GM21737 (cell line): ENCODE measurements around the gene BAHCC1.
"Not testable (repeated sequence)": the region's sequence is repeated elsewhere in the genome, so short reads cannot be mapped to it uniquely, and the experiment has no call there.

ENCODE experiments used
- ATAC-seq: cut with Tn5 transposase; IDR thresholded peaks from one replicate; pipeline ENCODE4 v1.9.1; 2021; ENCODE audit warnings: mild to moderate bottlenecking, moderate library complexity; ENCODE audit not compliant: unreplicated experiment

The BAHCC1 gene

GRCh38 chr17:81411305-81411704 is 16.0 kb downstream of the BAHCC1 start:
- no peak for ATAC-seq

DNA sequence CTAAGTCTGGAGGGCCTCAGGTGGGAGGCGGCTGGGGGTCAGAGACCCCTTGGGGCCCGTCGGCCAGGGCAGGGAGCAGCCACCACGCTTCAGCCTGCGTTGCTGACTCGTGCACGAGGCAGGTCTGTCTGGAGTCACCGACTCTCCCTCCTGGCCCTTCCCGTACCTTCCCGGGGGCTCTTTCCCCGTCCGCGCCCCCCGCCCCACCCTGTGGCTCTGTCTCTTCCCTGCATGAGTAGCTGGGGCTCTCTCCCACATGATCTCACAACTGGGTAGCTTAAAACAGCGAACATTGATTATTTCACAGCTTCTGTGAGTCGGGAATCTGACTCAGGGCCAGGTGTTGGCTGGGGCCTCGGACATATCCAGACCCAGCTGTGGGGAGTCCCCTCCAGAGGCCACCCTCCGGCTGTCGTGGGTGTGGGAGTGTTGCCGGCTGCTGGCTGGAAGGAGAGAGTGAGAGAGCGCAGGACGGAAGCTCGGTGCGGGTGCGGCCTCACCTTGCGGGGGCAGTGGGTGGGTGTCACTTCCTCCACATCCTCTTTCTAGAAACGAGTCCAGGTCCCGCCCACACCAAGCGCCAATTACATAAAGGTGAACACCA is 17.3 kb downstream of the BAHCC1 start:
- no peak for ATAC-seq

DNA sequence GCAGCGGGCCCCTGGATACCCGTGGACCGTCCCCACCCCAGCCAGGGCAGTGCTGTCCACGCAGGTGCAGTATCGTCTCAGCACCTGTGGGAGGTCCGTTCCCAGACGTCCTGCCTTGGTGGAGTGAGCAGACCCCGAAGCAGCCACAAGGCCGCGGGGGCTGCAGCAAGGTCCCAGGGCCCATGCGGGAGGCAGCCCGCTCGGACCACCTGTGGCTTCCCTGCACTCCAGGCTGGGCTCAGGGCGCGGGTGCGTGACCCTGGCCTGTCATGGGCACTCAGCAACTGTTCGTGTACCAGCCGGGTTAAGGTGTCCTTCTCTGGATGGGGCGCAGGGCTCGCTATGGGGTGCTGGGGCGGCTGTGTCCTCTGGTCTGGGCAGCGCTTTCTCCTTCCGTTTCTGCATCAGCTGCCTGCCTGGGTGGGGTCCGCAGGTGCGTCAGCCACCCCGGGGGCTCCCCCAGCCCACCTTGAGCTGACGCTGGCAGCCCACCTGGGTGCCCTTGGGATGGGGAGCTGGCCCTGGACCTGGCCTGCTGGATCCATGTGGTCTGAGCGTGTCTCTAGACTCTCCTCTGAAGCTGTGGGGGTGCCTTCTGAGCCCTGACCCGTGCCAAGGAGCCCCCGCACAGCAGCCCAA is 18.4 kb downstream of the BAHCC1 start:
- ATAC-seq = no peak

GRCh38 chr17:81414756-81415516 is 19.7 kb downstream of the BAHCC1 start:
- ATAC-seq = no peak

GRCh38 chr17:81415681-81416080 is 20.4 kb downstream of the BAHCC1 start:
- ATAC-seq = no peak

DNA sequence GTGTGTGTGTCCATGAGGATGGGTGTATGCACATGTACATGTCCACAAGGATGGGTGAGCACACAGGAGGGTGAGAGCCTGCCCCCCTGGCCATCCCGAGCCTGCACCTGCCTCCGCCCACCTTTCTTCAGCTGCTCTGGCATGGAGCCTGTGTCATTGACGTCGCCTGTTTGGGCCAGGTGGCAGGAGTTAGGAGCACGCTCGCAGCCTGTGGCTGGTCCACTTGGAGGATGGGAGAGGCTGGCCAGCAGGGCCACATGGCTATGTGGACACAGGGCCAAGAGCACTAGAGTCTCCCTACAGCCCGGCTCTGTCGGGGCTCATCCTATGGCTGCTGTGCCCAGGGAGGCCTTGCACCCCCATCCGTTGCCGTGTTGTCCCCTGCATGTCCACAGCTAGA is 21.4 kb downstream of the BAHCC1 start:
- ATAC-seq = no peak

- no peak for ATAC-seq
Observed at GRCh38 chr17:81417049-81417878, 22.0 kb downstream of the BAHCC1 start.

DNA sequence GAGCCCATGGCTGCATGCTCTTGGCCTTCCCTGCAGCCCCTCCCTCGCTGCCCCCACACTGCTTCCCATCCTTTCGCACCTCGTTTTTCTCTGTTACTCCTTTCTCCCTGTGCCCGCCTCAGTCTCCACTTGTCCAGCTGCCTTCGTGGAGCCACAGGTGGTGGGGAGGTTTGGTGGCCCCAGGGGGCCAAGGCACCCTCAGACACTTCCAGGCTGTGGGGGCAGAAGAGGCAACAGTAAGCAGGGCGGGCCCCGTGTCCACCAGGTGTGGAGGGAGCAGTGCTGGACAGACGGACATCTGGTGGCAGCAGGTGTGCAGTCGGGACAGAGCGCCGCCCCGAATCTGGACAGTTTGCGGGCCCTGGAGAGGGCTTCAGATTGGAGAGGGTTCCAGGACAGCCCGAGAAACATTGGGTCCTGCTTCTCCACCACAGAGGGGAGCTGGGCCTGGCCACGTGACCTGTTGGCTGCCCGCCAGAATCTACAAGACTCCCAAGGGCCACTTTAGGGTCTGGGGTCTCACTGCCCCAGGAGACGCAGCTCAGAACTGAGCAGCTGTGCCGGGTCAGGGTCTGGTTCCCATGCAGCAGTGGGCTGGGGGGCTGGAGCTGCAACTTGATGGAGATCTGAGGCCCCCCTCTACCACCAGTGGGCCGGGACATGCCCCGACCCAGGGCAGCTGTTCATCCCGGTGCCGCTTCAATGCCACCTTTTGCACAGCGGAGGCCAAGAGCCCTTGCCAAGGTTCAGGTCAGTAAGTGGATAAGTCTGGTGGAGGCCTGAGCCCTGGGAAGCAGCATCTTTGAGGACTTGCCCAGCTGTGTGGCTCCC is 22.8 kb downstream of the BAHCC1 start:
- no peak for ATAC-seq

GRCh38 chr17:81418710-81419318 is 23.6 kb downstream of the BAHCC1 start:
- no peak for ATAC-seq

DNA sequence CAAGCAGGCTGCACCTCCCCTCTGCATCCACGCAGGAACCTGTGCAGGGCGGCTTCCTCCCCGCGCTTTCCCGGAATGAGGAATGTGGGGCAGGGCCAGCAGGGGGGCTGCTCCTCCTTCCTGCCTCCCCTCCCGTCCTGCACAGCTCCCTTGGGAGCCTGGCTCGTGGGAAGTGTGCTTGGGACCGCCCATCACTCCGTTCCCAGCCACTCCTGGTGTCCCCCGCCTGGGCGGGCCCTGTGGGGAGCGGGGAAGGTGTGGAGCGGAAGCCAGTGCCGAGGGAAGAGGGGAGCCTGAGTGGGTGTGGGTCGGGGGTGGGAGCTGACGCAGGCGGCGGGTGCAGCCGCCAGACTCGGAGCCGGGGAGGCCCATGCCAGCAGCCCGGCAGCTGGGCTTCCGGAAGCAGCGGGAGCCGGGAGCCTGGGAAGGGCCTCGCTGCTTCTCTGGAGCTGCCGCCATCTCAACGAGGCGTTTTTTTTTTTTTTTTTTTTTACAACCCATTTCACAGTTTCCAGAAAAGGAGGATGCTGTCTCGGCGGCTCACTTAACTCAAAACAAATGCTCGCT is 24.1 kb downstream of the BAHCC1 start:
- no peak for ATAC-seq

GRCh38 chr17:81419886-81420768 is 24.9 kb downstream of the BAHCC1 start:
- no peak for ATAC-seq

DNA sequence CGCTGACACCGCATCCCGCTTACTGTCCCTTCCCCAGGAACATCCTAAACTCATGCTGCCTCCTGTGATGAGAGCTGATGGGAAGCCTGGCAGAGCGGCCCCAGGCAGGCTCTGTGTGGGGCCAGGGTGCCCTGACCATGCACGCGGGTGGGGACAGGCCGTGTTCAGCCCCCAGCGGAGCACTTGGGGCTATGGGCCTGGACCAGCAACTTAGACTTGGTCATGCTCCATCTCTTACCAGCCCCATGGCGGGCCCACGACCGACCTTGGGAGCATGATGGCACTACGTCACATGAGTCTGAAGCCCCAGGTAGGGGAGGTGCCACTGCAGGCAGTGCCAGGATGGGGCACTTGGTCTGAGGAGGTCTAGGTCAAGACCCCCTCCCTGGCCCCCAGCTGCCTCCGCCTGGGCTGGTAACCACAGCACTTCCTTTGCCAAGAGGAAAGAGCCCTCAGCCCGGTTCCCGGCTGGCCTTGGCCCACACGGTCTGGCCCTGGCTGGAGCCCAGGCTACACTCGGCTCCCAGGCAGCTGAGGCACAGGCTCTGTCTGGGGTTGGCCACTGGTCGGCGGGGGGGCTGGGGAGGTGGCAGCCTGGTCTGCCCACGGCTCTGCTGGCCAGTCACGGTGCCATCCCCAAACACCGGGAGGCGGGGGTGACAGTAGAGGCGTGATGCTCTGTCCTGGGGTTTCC is 25.7 kb downstream of the BAHCC1 start:
- ATAC-seq = no peak

GRCh38 chr17:81422776-81423697 is 27.8 kb downstream of the BAHCC1 start:
- no peak for ATAC-seq

DNA sequence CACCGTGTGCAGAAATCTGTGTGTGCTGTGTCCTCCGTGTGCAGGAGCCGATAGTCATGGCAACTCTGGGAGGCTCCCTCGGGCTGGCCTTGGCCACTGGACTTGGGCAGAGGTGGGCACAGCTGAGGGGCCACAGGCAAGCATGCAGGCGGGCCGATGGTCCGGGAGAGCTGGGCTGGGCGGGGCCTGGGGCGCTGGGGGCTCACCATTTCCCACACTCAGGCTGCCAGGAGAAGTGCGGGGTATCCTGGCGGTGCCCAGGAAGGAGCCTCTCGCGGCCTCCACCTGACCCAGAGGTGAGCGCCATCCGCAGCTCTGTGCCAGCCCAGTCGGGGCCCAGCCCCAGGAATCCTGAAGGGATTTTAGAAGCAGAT is 28.4 kb downstream of the BAHCC1 start:
- no peak for ATAC-seq

GRCh38 chr17:81424151-81425017 is 29.1 kb downstream of the BAHCC1 start:
- no peak for ATAC-seq

DNA sequence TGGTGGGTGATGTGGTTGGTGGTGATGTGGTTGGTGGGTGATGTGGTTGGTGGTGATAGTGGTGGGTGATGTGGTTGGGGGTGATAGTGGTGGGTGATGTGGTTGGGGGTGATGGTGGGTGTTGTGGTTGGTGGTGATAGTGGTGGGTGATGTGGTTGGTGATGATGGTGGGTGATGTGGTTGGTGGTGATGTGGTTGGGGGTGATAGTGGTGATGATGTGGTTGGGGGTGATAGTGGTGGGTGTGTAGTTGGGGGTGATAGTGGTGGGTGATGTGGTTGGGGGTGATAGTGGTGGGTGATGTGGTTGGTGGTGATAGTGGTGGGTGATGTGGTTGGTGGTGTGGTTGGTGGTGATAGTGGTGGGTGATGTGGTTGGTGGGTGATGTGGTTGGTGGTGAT is 29.8 kb downstream of the BAHCC1 start:
- ATAC-seq = not testable (repeated sequence)
